8988T (cell line): ENCODE measurements around the gene RAPGEF5.

Experiments
- DNase-seq: peaks from one replicate; pipeline ENCODE4 v3.0.0; 2011

The RAPGEF5 gene

GRCh38 chr7:22356701-22357310, at the start of gene RAPGEF5:
RAPGEF5 (minus strand) TSS chr7:22357154; CDS start chr7:22357060, 94 bp downstream.
- DNase-seq, result peak; percentile 60

- DNase-seq, result no peak
Measured at GRCh38 chr7:22406715-22407114, 49.8 kb upstream of the RAPGEF5 start.

GRCh38 chr7:22404421-22405023, 47.6 kb upstream of the RAPGEF5 start:
- no peak for DNase-seq

- no peak for DNase-seq
Measured at GRCh38 chr7:22403344-22403743, 46.4 kb upstream of the RAPGEF5 start.

GRCh38 chr7:22402250-22402649, 45.3 kb upstream of the RAPGEF5 start:
- no peak for DNase-seq

GRCh38 chr7:22400936-22401553, 44.1 kb upstream of the RAPGEF5 start:
- no peak for DNase-seq

GRCh38 chr7:22400150-22400814, 43.3 kb upstream of the RAPGEF5 start:
- DNase-seq, result no peak

- no peak for DNase-seq
Measured at GRCh38 chr7:22399546-22399945, 42.6 kb upstream of the RAPGEF5 start.

GRCh38 chr7:22399091-22399490, 42.1 kb upstream of the RAPGEF5 start:
- DNase-seq, result no peak

- DNase-seq, result no peak
Measured at GRCh38 chr7:22397981-22398380, 41.0 kb upstream of the RAPGEF5 start.

GRCh38 chr7:22395222-22395621, 38.3 kb upstream of the RAPGEF5 start:
- no peak for DNase-seq

GRCh38 chr7:22394739-22395138, 37.8 kb upstream of the RAPGEF5 start:
- no peak for DNase-seq

GRCh38 chr7:22393913-22394729, 37.2 kb upstream of the RAPGEF5 start:
- DNase-seq, result no peak

- no peak for DNase-seq
Measured at GRCh38 chr7:22390516-22390915, 33.6 kb upstream of the RAPGEF5 start.

GRCh38 chr7:22389892-22390291, 32.9 kb upstream of the RAPGEF5 start:
- DNase-seq, result no peak

- no peak for DNase-seq
Measured at GRCh38 chr7:22387583-22387982, 30.6 kb upstream of the RAPGEF5 start.

GRCh38 chr7:22386865-22387264, 29.9 kb upstream of the RAPGEF5 start:
- no peak for DNase-seq

- no peak for DNase-seq
Measured at GRCh38 chr7:22386206-22386858, 29.4 kb upstream of the RAPGEF5 start.

- no peak for DNase-seq
Measured at GRCh38 chr7:22385326-22385725, 28.4 kb upstream of the RAPGEF5 start.

- no peak for DNase-seq
Measured at GRCh38 chr7:22380333-22380732, 23.4 kb upstream of the RAPGEF5 start.

GRCh38 chr7:22378199-22378980, 21.4 kb upstream of the RAPGEF5 start:
- no peak for DNase-seq

- no peak for DNase-seq
Measured at GRCh38 chr7:22377703-22378102, 20.7 kb upstream of the RAPGEF5 start.
